ENCODE data around the gene ERP27. TPM values are rescaled to one million over a fixed set of nuclear protein-coding genes. Genes with fewer than 3 reads are reported as not detected.
A peak's percentile ranks its signal among the peaks of the same experiment; 100 is the strongest.

Gene ERP27
- total RNA-seq, 1 donor from 2014 or later: 1.0 TPM

- no peak overlapping the region for H3K27ac Mint-ChIP-seq (ENCODE audit: unreplicated experiment)
- H3K4me3 ChIP-seq (ENCODE audit: insufficient read depth, low read depth, low read length): no peak overlapping the region
- H3K9me3 Mint-ChIP-seq (ENCODE audit: unreplicated experiment): peaks cover 2% of the 10 kb centered on the region
- TF ChIP-seq, protein P1, sequence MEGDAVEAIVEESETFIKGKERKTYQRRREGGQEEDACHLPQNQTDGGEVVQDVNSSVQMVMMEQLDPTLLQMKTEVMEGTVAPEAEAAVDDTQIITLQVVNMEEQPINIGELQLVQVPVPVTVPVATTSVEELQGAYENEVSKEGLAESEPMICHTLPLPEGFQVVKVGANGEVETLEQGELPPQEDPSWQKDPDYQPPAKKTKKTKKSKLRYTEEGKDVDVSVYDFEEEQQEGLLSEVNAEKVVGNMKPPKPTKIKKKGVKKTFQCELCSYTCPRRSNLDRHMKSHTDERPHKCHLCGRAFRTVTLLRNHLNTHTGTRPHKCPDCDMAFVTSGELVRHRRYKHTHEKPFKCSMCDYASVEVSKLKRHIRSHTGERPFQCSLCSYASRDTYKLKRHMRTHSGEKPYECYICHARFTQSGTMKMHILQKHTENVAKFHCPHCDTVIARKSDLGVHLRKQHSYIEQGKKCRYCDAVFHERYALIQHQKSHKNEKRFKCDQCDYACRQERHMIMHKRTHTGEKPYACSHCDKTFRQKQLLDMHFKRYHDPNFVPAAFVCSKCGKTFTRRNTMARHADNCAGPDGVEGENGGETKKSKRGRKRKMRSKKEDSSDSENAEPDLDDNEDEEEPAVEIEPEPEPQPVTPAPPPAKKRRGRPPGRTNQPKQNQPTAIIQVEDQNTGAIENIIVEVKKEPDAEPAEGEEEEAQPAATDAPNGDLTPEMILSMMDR (IDR thresholded peaks at IDR 0.05; ENCODE audit: insufficient read depth, low read depth, low read length): no peak
- no peak for TF ChIP-seq EZH2 (IDR thresholded peaks at IDR 0.05; ENCODE audit: insufficient read depth, low read length)
- H3K4me1 Mint-ChIP-seq (ENCODE audit: low read depth, unreplicated experiment): peaks cover 4% of the 10 kb centered on the region
- H2AFZ ChIP-seq (ENCODE audit: low read depth, low read length): no peak overlapping the region
- H3K4me1 ChIP-seq (ENCODE audit: insufficient read depth, low read length): peaks cover 6% of the 10 kb centered on the region
- no peaks in the 10 kb centered on the region for H3K79me2 ChIP-seq (ENCODE audit: insufficient read depth, low read length)
- H4K20me1 ChIP-seq (ENCODE audit: insufficient read depth, low read length): no peaks in the 10 kb centered on the region
- no peaks in the 10 kb centered on the region for H3K36me3 Mint-ChIP-seq (ENCODE audit: low read depth, unreplicated experiment)
- no peak overlapping the region for H3K4me2 ChIP-seq (ENCODE audit: low read length)
- H3K9ac ChIP-seq (ENCODE audit: low read length): no peak overlapping the region
- H3K27me3 ChIP-seq (ENCODE audit: insufficient read depth, low read length): no peaks in the 10 kb centered on the region
- no peaks in the 10 kb centered on the region for H3K9me3 ChIP-seq (ENCODE audit: insufficient read depth, low read depth, low read length)
- no peak overlapping the region for H3K27ac ChIP-seq (ENCODE audit: low read depth, low read length)
- DNase-seq (ENCODE audit: low read depth): no peak
- H3K4me3 Mint-ChIP-seq (ENCODE audit: unreplicated experiment): no peak overlapping the region
- H3K27me3 Mint-ChIP-seq (ENCODE audit: low read depth, unreplicated experiment): no peaks in the 10 kb centered on the region
- no peaks in the 10 kb centered on the region for H3K36me3 ChIP-seq (ENCODE audit: insufficient read depth, low read length)
- FAIRE-seq: no peak
Observed at GRCh38 chr12:14901228-14901562, 37.1 kb downstream of the ERP27 start.

DNA sequence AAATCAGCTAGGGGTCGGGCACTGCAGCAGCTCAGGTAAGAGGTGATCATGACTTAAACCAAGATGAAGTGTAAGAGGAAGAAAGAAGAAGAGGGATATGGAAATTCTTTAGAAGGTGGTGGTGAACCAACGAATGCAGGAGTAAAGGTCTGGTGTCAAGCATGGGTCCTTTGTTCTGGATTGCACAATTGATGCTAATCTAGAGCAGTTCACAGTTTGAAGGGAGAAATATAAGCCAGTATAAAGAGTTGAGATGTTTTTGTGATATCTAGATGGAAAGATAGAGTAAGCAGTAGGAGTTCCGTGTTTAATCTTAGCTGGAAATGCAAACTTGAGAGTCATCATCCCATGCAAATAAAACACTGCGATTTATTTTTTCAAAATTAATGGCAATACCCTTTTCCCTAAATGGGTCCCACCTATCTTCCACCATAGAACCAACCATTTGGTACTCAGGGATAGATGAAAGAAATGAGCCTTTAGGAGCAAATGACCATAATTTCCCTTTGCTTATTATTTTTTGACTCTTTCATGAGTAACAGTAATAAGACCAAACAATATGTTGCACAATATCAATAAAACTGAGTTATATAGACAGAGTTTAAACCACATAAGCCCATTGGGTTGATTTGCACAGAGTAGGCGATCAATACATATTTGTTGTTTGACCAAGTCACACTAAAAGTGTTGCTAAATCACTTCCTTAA, 37.7 kb downstream of the ERP27 start:
- no peak overlapping the region for H2AFZ ChIP-seq (ENCODE audit: low read depth, low read length)
- FAIRE-seq (no peak), DNase-seq (ENCODE audit: low read depth) (no peak)
- no peak overlapping the region for H3K9ac ChIP-seq (ENCODE audit: low read length)
- peaks cover 6% of the 10 kb centered on the region for H3K4me1 ChIP-seq (ENCODE audit: insufficient read depth, low read length)
- H3K79me2 ChIP-seq (ENCODE audit: insufficient read depth, low read length): no peaks in the 10 kb centered on the region
- Mint-ChIP-seq H3K27ac (ENCODE audit: unreplicated experiment) (no peak overlapping the region), H3K36me3 (ENCODE audit: low read depth, unreplicated experiment) (no peaks in the 10 kb centered on the region), H3K4me3 (ENCODE audit: unreplicated experiment) (no peak overlapping the region), H3K9me3 (ENCODE audit: unreplicated experiment) (no peaks in the 10 kb centered on the region), H3K4me1 (ENCODE audit: low read depth, unreplicated experiment) (peaks cover 4% of the 10 kb centered on the region), H3K27me3 (ENCODE audit: low read depth, unreplicated experiment) (no peaks in the 10 kb centered on the region)
- no peaks in the 10 kb centered on the region for H3K9me3 ChIP-seq (ENCODE audit: insufficient read depth, low read depth, low read length)
- no peak overlapping the region for H3K4me3 ChIP-seq (ENCODE audit: insufficient read depth, low read depth, low read length)
- no peak for TF ChIP-seq EZH2 (IDR thresholded peaks at IDR 0.05; ENCODE audit: insufficient read depth, low read length)
- H3K4me2 ChIP-seq (ENCODE audit: low read length): no peak overlapping the region
- no peaks in the 10 kb centered on the region for H3K27me3 ChIP-seq (ENCODE audit: insufficient read depth, low read length)
- H3K36me3 ChIP-seq (ENCODE audit: insufficient read depth, low read length): no peaks in the 10 kb centered on the region
- H4K20me1 ChIP-seq (ENCODE audit: insufficient read depth, low read length): no peaks in the 10 kb centered on the region
- no peak overlapping the region for H3K27ac ChIP-seq (ENCODE audit: low read depth, low read length)

DNA sequence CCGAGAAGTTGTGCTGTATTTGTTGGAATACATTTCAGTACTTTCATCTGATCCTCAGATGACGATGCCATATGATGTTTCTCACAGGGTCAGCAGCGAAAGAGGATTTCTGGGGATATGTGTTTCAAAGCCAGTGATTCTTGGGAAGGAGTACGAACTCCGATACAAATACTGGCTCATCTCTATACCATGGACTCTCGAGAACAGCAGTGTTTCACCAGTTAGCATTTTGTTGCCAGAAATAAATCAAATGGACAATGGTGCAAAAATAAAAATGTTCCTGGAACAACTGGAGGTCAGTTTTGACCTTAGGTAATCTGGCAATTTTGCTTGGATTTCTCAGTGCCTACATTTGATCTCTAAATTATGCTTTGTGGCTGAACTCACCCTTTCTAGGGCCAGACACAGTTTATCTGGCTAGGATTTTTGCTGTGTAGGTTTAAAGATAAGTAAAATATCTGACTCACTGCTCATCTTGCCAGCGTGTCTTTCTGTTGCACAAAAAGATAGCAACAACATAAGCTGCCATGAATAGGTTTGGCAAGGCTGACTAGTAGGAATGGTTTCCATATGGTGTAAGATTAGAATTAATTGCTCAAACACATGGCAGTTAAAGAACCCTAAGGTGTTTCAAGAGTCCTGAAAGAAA, 41.7 kb downstream of the ERP27 start:
- DNase-seq (ENCODE audit: low read depth) (peak; percentile 89), FAIRE-seq (peak; percentile 17)
- Histone ChIP-seq H4K20me1 (ENCODE audit: insufficient read depth, low read length) (no peaks in the 10 kb centered on the region), H3K9ac (ENCODE audit: low read length) (no peak overlapping the region), H3K36me3 (ENCODE audit: insufficient read depth, low read length) (no peaks in the 10 kb centered on the region), H3K4me1 (ENCODE audit: insufficient read depth, low read length) (peaks cover 6% of the 10 kb centered on the region), H3K27ac (ENCODE audit: low read depth, low read length) (no peak overlapping the region), H3K4me3 (ENCODE audit: insufficient read depth, low read depth, low read length) (no peak overlapping the region), H3K9me3 (ENCODE audit: insufficient read depth, low read depth, low read length) (no peaks in the 10 kb centered on the region), H3K27me3 (ENCODE audit: insufficient read depth, low read length) (no peaks in the 10 kb centered on the region), H3K4me2 (ENCODE audit: low read length) (peak overlapping the region; percentile 24), H2AFZ (ENCODE audit: low read depth, low read length) (no peak overlapping the region), H3K79me2 (ENCODE audit: insufficient read depth, low read length) (no peaks in the 10 kb centered on the region)
- Mint-ChIP-seq H3K4me3 (ENCODE audit: unreplicated experiment) (no peak overlapping the region), H3K27ac (ENCODE audit: unreplicated experiment) (no peak overlapping the region), H3K36me3 (ENCODE audit: low read depth, unreplicated experiment) (no peaks in the 10 kb centered on the region), H3K9me3 (ENCODE audit: unreplicated experiment) (no peaks in the 10 kb centered on the region), H3K4me1 (ENCODE audit: low read depth, unreplicated experiment) (peaks cover 8% of the 10 kb centered on the region), H3K27me3 (ENCODE audit: low read depth, unreplicated experiment) (no peaks in the 10 kb centered on the region)
- no peak for TF ChIP-seq EZH2 (IDR thresholded peaks at IDR 0.05; ENCODE audit: insufficient read depth, low read length)
- TF ChIP-seq, protein P1 (IDR thresholded peaks at IDR 0.05; ENCODE audit: insufficient read depth, low read depth, low read length): no peak

Measured in astrocyte (in vitro differentiated cells and primary cell).